Naive B cell (primary cell): Measurements from ENCODE around the gene STUB1. TPM values are rescaled to one million over a fixed set of nuclear protein-coding genes. Genes with fewer than 3 reads are reported as not detected.

Experiments
- ATAC-seq, 2 donors: fragments of 150-1000 bp; cut with Tn5 transposase; 2 replicates each; pipeline ENCODE4 v1.10.0; 2021; ENCODE audit warnings: low read depth in 2 of 2, mild to moderate bottlenecking in 2 of 2, moderate library complexity in 2 of 2
- DNase-seq: peaks from one replicate; pipeline ENCODE4 v3.0.0; 2022
- H3K27ac Mint-ChIP-seq, 6 donors: one replicate each; pipeline ENCODE4 v1.8.0; 2020 to 2022; ENCODE audit warnings: mild to moderate bottlenecking in 6 of 6, mixed read lengths in 6 of 6, moderate library complexity in 5 of 6, inconsistent platforms in 2 of 6
- H3K27me3 Mint-ChIP-seq, 3 donors: one replicate each; pipeline ENCODE4 v1.8.0; 2021 to 2022; ENCODE audit warnings: mixed read lengths in 3 of 3, mild to moderate bottlenecking in 1 of 3
- H3K36me3 Mint-ChIP-seq, 2 donors: one replicate each; pipeline ENCODE4 v1.8.0; 2020 to 2022; ENCODE audit warnings: mixed read lengths in 2 of 2, inconsistent platforms in 1 of 2, mild to moderate bottlenecking in 1 of 2
- H3K4me1 Mint-ChIP-seq, 3 donors: one replicate each; pipeline ENCODE4 v1.8.0; 2020 to 2022; ENCODE audit warnings: mixed read lengths in 3 of 3, inconsistent platforms in 1 of 3, mild to moderate bottlenecking in 1 of 3, moderate library complexity in 1 of 3
- H3K4me3 Mint-ChIP-seq, 8 donors: one replicate each; pipeline ENCODE4 v1.8.0; 2020 to 2022; ENCODE audit warnings: mild to moderate bottlenecking in 8 of 8, mixed read lengths in 8 of 8, moderate library complexity in 8 of 8, inconsistent platforms in 2 of 8
- H3K9me3 Mint-ChIP-seq, 7 donors: one replicate each; pipeline ENCODE4 v1.8.0; 2020 to 2022; ENCODE audit warnings: mixed read lengths in 7 of 7, mild to moderate bottlenecking in 5 of 7, inconsistent platforms in 2 of 7, moderate library complexity in 1 of 7
- polyA plus RNA-seq, 6 donors: library from polyadenylated mRNA; unstranded; fragments of 300-500 nt; fragmentation: Illumina TruSeq; gene quantifications; one replicate each; pipeline ENCODE4 v1.2.3, GENCODE V29; 2021; ENCODE audit warnings: low read depth in 6 of 6

Gene STUB1
- polyA plus RNA-seq, 6 donors from 2014 or later: 121 to 180 (median 128) TPM

DNA sequence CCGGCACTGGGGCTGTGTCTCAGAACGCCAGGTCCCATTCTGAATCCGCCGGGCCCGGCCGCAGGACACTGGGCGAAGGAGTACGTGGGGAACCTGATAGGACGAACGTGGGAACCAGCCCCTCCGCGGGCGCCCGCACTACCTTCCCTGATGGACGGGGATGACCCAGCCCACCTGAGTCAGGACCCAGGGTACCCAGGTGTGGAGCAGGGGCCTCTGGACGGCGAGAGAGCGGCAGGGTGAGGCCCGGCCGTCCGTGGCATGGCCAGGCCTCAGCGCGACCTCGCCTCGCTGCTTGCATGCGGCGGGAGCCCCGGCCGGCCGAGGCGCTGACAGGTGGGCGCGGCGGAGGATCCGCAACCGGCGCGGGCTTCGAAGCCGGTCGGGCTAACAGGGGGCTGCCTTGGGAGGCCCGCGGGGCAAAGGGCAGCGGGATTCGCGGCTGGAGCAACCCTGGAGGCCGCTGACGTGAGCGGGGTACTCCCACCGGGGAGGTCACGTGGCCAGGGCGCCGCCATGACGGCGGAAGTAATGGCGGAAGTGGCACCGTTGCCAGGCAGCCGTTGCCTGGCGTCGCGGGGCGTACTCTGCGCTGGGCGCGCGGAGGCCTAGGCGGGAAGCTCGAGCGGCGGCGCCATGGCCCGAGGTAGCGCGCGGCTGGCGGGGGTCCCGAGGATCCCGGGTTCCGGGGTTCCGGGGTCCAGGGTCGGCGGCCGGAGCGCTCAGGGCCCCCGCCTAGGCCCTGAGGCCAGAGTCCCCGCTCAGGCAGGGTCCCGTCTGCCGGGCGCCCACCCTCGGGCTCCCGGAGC lies 31.2 kb upstream of the STUB1 start, which contains the start of gene WDR90:
Gene WDR90, plus strand, starts transcription at position 585 of the 809 bp plus-strand sequence. Its CDS starts 52 bp downstream, at position 637.
- Mint-ChIP-seq H3K4me3 (peak within 1 kb of the TSS; percentile 76 to 91 (median 84)), H3K4me1 (peaks cover 0 to 14% (median 8%) of the 10 kb centered on the region in 3 donors), H3K9me3 (no peaks in the 10 kb centered on the region), H3K36me3 (no peaks in the 10 kb centered on the region), H3K27me3 (no peaks in the 10 kb centered on the region), H3K27ac (peak within 1 kb of the TSS; percentile 49 to 95 (median 84))
- DNase-seq: peak; percentile 92
- ATAC-seq: peak; percentile 97 to 99

DNA sequence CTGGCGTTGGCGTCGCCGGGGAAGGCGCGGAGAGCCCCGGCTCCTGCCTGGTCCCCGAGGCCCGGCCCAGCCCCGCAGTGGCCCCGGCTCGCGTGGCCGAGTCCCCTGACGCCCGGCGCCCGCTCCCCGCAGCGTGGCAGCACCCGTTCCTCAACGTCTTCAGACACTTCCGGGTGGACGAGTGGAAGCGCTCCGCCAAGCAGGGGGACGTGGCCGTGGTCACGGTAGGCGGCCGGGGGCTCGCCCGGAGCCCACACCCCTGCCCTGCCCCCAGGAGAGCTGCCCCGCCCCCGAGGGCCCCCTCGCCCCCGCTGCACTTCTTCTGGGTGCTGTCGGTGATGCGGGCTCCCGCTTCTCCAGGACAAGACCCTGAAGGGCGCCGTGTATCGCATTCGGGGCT lies 30.6 kb upstream of the STUB1 start:
- Mint-ChIP-seq H3K27me3 (no peaks in the 10 kb centered on the region), H3K9me3 (no peaks in the 10 kb centered on the region), H3K4me1 (peaks cover 0 to 12% (median 2%) of the 10 kb centered on the region in 3 donors), H3K4me3 (peak overlapping the region; percentile 60 to 86 (median 75)), H3K27ac (peak overlapping the region in 2 of 6 donors; percentile 76 to 81), H3K36me3 (no peaks in the 10 kb centered on the region)
- DNase-seq (no peak), ATAC-seq (no peak)

DNA sequence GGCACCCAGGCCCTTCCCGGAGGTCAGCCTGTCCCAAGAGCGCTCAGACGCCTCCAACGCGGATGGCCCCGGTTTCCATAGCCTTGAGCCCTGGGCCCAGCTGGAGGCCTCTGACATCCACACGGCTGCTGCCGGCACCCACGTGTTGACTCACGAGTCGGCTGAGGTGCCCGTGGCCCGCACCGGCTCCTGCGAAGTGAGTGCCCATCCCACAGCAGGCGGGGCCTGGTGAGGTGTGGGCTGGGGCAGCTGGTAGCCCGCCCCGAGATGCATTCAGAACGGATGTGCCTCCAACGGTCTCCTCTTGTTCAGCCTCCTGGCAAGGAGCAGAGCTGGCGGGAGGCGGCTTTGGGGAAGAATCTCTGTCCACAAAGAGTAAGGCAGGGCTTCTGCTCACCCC lies 28.4 kb upstream of the STUB1 start:
- no peak for DNase-seq
- H3K27ac Mint-ChIP-seq: no peak overlapping the region
- H3K4me1 Mint-ChIP-seq: peaks cover 0 to 9% (median 0%) of the 10 kb centered on the region in 3 donors
- ATAC-seq: no peak
- H3K27me3 Mint-ChIP-seq: no peaks in the 10 kb centered on the region
- H3K36me3 Mint-ChIP-seq: no peaks in the 10 kb centered on the region
- H3K4me3 Mint-ChIP-seq: peak overlapping the region in 4 of 8 donors; percentile 5 to 73 (median 42)
- H3K9me3 Mint-ChIP-seq: no peaks in the 10 kb centered on the region

DNA sequence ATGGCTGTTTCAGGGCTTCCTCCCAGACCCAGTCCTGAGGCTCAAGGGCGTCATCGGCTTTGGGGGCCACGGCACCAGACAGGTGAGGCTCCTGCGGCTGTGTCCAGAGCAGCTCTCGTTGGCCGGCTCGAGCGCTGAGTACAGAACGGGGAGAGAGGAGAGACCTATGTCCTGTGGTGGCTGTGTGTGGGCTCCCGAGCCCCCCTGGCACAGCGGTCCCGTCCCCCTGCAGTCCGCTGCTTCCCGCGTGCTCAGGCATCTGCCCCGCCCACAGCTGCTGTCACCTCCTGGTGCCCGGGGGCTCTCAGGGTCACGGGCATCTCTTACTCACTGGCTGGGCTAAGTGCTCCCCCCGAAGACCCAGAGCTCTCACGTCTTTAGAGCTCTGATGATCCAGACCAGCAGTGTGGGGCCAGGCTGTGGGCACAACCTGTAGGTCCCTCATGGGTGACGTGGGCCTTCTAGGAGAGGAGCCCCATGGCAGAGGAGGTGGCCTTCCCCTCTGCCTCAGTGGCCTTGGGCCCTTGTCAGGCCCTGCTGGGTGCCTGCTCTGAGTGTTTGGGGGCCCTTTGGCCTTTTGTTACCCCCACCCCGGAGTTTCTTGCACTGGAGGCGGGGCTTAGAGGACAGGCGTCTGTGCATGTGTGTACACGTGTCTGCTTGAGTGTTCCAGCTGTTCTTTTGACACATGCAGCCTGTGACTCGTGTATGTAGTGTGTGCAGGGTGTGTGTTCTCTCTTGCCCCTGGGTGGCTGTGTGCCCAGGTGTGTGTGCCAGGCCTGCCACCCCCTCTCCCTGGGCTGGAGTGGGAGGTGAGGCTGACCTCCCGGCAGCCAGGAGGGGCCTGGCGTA lies 27.5 kb upstream of the STUB1 start:
- Mint-ChIP-seq H3K27ac (no peak overlapping the region), H3K36me3 (no peaks in the 10 kb centered on the region)

DNA sequence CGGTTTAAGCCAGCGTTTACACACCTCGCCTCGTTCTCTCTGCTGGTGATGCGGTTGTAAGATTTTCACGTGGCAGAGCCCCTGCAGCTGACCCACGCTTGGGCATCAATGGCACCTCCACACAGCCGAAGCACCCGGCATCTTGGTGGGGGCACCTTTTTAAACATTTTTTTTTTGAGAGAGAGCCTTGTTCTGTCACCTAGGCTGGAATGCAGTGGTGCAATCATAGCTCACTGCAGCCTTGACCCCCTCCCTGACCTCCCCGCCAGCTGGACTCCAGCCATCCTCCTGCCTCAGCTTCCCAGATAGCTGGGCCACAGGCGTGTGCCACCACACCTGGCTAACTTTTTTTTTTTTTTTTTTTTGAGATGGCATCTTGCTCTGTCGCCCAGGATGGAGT lies 26.2 kb upstream of the STUB1 start:
- H3K27me3 Mint-ChIP-seq: no peaks in the 10 kb centered on the region
- no peaks in the 10 kb centered on the region for H3K4me1 Mint-ChIP-seq
- H3K36me3 Mint-ChIP-seq: no peaks in the 10 kb centered on the region
- DNase-seq (no peak), ATAC-seq (no peak)
- H3K27ac Mint-ChIP-seq: no peak overlapping the region
- no peaks in the 10 kb centered on the region for H3K9me3 Mint-ChIP-seq
- no peak overlapping the region for H3K4me3 Mint-ChIP-seq

More for the DNA sequence above, 27.5 kb upstream of the STUB1 start:
- Mint-ChIP-seq H3K27me3 (no peaks in the 10 kb centered on the region), H3K4me3 (peak overlapping the region in 3 of 8 donors; percentile 7 to 59 (median 35)), H3K4me1 (peaks cover 0 to 9% (median 0%) of the 10 kb centered on the region in 3 donors), H3K9me3 (no peaks in the 10 kb centered on the region)
- ATAC-seq: no peak
- DNase-seq: no peak

DNA sequence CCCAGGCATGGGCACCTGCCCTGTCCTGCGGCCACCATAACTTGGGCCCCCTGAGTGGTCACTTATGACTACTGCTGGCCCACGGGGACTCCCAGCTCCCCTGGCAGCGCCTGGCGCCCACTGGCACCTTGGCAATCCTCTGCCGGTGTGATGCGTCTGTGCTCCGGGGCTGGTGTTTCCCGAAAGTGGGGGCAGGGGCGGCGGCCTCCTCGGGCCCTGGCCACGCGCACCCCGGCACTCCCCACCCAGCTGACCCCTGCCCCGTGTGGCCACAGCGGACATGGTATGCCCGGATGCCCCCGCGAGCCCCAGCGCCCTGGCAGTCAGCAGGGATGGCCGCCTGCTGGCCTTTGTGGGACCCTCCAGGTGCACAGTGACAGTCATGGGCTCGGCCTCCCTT lies 22.7 kb upstream of the STUB1 start:
- Mint-ChIP-seq H3K27ac (no peak overlapping the region), H3K27me3 (no peaks in the 10 kb centered on the region), H3K36me3 (no peaks in the 10 kb centered on the region), H3K4me1 (peaks cover 5 to 14% (median 6%) of the 10 kb centered on the region in 3 donors), H3K4me3 (no peak overlapping the region), H3K9me3 (no peaks in the 10 kb centered on the region)
- no peak for ATAC-seq
- DNase-seq: no peak

DNA sequence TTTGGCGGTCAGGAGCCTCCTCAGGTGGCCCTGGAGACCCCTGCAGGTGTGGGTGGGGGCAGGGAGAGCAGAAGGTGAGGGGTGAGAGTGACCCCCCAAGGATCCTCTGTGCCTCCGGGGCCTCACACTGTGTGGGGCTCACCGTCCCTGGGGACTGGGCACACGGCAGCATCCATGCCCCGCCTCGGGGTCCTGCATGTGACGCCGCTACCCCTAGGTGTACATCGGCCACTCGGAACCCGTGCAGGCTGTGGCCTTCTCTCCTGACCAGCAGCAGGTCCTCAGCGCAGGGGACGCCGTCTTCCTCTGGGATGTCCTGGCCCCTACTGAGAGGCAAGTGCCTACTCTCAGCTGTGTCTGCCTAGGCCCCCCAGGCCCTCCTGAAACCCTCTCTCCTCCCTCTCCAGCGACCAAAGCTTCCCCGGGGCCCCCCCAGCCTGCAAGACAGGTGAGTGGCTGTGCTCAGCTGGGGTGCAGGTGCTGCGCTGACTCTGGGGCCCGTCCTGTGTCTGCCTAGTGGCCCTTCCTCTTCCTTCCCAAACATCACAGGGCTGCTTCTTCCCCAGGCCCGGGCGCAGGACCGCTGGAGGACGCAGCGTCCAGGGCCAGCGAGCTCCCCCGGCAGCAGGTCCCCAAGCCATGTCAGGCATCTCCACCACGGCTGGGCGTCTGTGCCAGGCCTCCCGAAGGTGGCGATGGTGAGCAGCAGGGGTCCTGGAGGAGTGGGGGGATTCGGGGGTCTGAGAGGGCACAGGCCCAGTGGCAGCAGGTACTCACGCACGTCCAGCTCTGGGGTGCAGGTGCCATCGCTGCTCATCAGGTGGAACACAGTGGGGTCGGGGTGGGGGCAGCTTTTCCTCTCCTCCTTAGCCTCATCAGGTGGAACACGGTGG lies 21.3 kb upstream of the STUB1 start:
- Mint-ChIP-seq H3K27me3 (no peaks in the 10 kb centered on the region), H3K9me3 (no peaks in the 10 kb centered on the region), H3K4me1 (peaks cover 5 to 14% (median 6%) of the 10 kb centered on the region in 3 donors), H3K36me3 (no peaks in the 10 kb centered on the region), H3K27ac (peak overlapping the region in 1 of 6 donors; percentile 87), H3K4me3 (peak overlapping the region in 2 of 8 donors; percentile 16 to 42)
- DNase-seq: no peak
- no peak for ATAC-seq

DNA sequence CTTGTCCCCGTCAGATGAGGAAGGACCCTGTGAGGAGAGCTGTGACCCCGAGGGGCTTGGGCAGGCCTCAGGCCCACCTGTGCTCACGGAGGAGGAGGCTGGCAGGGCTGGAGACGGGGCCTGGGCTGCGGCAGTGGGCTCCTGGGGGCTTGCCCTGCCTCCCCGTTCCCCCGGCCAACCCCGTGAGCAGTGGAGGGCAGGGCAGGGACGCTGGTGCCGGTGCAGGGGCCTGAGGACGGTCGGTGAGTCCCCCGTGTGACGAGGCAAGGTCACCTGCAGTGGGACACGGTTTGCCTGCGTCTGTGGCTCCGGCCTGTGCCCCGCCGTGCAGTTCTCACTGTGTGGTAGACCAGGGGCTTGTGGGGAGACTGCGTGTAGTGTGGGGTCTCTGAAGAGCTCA lies 20.6 kb upstream of the STUB1 start:
- no peak for DNase-seq
- Mint-ChIP-seq H3K27me3 (no peaks in the 10 kb centered on the region), H3K27ac (peak overlapping the region in 1 of 6 donors; percentile 30), H3K4me3 (no peak overlapping the region), H3K4me1 (peaks cover 5 to 14% (median 6%) of the 10 kb centered on the region in 3 donors), H3K9me3 (no peaks in the 10 kb centered on the region), H3K36me3 (no peaks in the 10 kb centered on the region)
- no peak for ATAC-seq

DNA sequence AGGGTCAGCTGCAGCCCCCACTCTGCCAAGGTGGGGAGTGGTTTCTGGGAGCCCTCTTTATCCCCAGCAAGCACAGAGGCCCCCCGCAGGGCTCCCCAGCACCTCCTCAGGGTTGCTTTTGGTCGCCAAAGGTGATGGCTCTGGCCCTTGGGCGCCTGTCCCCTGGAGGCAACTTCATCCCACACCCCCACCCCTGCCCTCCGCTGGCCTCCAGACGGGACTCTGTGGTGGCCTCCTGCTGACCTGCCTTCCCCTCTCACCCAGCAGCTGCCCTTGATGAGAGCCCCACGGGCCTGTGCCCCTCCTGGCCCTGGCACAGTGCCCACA lies 20.1 kb upstream of the STUB1 start:
- no peaks in the 10 kb centered on the region for H3K36me3 Mint-ChIP-seq
- DNase-seq (no peak), ATAC-seq (no peak)
- H3K4me1 Mint-ChIP-seq: peaks cover 5 to 14% (median 6%) of the 10 kb centered on the region in 3 donors
- no peaks in the 10 kb centered on the region for H3K27me3 Mint-ChIP-seq
- H3K4me3 Mint-ChIP-seq: no peak overlapping the region
- H3K9me3 Mint-ChIP-seq: no peaks in the 10 kb centered on the region
- H3K27ac Mint-ChIP-seq: peak overlapping the region in 1 of 6 donors; percentile 30

DNA sequence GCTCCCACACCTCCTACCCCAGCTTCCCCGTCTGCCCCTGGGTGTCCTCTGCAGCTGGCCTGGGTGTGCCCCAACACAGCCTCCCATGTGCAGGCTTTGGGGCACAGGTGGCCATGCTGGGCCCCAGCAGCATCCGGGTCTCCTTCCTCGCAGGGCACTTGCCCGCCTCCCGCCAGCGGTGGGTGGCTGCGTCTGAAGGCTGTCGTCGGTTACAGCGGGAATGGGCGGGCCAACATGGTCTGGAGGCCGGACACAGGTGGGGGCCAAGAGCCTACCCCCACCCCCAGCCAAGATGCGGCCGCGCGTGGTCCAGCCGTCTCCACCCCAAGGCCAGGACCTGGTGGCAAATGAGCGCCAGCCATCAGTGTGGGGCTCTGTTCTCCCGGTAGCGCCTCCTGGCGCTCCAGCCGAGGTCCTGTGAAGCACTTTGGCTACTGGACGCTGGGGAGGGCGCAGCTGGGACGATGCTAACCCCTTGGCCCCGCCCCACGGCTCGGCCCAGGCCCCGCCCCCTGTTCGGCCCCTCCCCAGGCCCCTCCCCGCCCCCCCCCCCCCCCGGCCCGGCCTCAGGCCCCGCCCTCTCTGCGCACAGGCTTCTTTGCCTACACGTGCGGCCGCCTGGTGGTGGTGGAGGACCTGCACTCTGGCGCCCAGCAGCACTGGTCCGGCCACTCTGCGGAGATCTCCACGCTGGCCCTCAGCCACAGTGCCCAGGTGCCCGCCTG lies 19.6 kb upstream of the STUB1 start:
- Mint-ChIP-seq H3K4me1 (peaks cover 5 to 14% (median 6%) of the 10 kb centered on the region in 3 donors), H3K36me3 (no peaks in the 10 kb centered on the region), H3K9me3 (no peaks in the 10 kb centered on the region), H3K27ac (no peak overlapping the region), H3K4me3 (peak overlapping the region in 6 of 8 donors; percentile 18 to 60 (median 40)), H3K27me3 (no peaks in the 10 kb centered on the region)
- DNase-seq (peak; percentile 54), ATAC-seq (peak; percentile 78 to 83)

DNA sequence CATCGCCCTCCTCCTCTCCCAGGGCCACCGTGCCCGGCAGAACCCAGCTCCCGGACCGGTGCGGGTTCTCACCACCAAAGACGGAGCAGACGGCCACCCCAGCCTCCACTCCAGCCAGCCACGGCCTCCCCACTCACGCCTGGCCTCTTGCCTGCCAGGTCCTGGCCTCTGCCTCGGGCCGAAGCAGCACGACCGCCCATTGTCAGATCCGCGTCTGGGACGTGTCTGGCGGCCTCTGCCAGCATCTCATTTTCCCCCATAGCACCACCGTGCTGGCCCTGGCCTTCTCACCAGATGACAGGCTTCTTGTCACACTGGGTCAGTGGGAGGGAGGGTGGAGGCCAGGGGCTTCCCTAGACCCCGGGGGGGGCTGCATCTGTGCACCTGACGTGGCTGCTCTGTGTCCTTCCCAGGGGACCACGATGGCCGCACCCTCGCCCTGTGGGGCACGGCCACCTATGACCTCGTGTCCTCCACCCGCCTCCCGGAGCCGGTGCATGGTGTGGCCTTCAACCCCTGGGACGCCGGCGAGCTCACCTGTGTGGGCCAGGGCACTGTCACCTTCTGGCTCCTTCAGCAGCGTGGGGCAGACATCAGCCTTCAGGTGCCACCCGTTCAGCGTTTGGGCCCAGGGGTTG lies 18.9 kb upstream of the STUB1 start:
- DNase-seq (no peak), ATAC-seq (no peak)
- peaks cover 5 to 14% (median 6%) of the 10 kb centered on the region in 3 donors for H3K4me1 Mint-ChIP-seq
- H3K27me3 Mint-ChIP-seq: no peaks in the 10 kb centered on the region
- no peaks in the 10 kb centered on the region for H3K9me3 Mint-ChIP-seq
- no peaks in the 10 kb centered on the region for H3K36me3 Mint-ChIP-seq
- no peak overlapping the region for H3K27ac Mint-ChIP-seq
- peak overlapping the region in 6 of 8 donors; percentile 18 to 60 (median 40) for H3K4me3 Mint-ChIP-seq

DNA sequence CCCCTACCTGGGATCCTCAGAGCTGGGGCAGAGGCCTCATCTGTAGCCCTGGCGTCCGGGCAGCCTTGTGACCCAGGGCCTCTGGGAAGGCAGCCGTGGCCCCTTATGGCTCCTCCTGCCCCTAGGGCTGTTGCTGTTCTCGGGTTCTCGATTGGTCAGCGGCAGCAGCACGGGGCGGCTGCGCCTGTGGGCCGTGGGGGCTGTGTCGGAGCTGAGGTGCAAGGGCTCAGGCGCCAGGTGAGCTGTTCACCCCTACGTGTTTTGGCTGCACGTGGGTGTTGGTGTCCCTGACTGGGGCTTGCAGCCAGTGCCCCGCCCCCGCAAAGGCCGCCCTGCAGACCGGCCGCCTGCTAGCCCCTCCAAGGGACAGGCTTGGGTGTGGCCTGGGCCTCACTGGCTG lies 18.1 kb upstream of the STUB1 start:
- no peaks in the 10 kb centered on the region for H3K9me3 Mint-ChIP-seq
- ATAC-seq (no peak), DNase-seq (no peak)
- peaks cover 5 to 14% (median 6%) of the 10 kb centered on the region in 3 donors for H3K4me1 Mint-ChIP-seq
- H3K27ac Mint-ChIP-seq: no peak overlapping the region
- no peaks in the 10 kb centered on the region for H3K27me3 Mint-ChIP-seq
- peak overlapping the region in 1 of 8 donors; percentile 66 for H3K4me3 Mint-ChIP-seq
- no peaks in the 10 kb centered on the region for H3K36me3 Mint-ChIP-seq
